HEK293 (cell line): ENCODE data around the gene ITGAX.

Experiments used
- CTCF ChIA-PET: fragments of 350-600 bp; formaldehyde crosslinking; extraction: SDS; loops from one replicate; lab custom pipeline; 2021; ENCODE audit warnings: antibody characterized with exemption; lab: Yijun Ruan, JAX
- POLR2A ChIA-PET: fragments of 300-600 bp; formaldehyde crosslinking; extraction: SDS; loops from one replicate; lab custom pipeline; 2020; ENCODE audit warnings: antibody characterized with exemption, inconsistent platforms; lab: Yijun Ruan, JAX
- H3K27ac ChIP-seq: fragments of 200-500 bp; sonication (Bioruptor generic); 2 replicates; pipeline ENCODE4 v1.5.1; 2014; ENCODE audit warnings: low read depth, low read length, control low read depth, inconsistent platforms; ENCODE audit errors: extremely low read depth
- H3K36me3 ChIP-seq, 2 experiments: fragments of 200-500 bp in 1 of 2; sonication (Bioruptor generic) in 1 of 2; 1 replicate in 1 of 2; 2 replicates in 1 of 2; pipeline ENCODE4 v1.5.1; 2014 to 2017; ENCODE audit warnings: inconsistent platforms in 2 of 2, low read length in 2 of 2; ENCODE audit not compliant: control insufficient read depth in 2 of 2, insufficient read depth in 1 of 2
- H3K4me1 ChIP-seq: fragments of 200-500 bp; sonication (Bioruptor generic); 2 replicates; pipeline ENCODE4 v1.5.1; 2014; ENCODE audit warnings: mild to moderate bottlenecking, low read length, inconsistent platforms; ENCODE audit not compliant: control insufficient read depth, insufficient read depth
- H3K4me3 ChIP-seq: 2 replicates; pipeline ENCODE4 v1.5.1; 2011; ENCODE audit warnings: low read depth, mild to moderate bottlenecking, control low read depth, low read length, moderate library complexity
- H3K9me3 ChIP-seq: fragments of 200-500 bp; sonication (Bioruptor generic); 2 replicates; pipeline ENCODE4 v1.5.1; 2014; ENCODE audit warnings: low read depth, low read length, inconsistent platforms; ENCODE audit not compliant: control insufficient read depth, insufficient read depth
- CTCF ChIP-seq: fragments of 450-650 bp; formaldehyde crosslinking; IDR thresholded peaks from 2 replicates; pipeline ENCODE4 v1.5.1; 2016; ENCODE audit warnings: missing biosample characterization, missing genetic modification characterization
- ELK4 ChIP-seq: IDR thresholded peaks from 2 replicates; pipeline ENCODE4 v1.6.1; 2011; ENCODE audit warnings: mild to moderate bottlenecking, low read depth, low read length, borderline replicate concordance
- FEZF1 ChIP-seq: fragments of 450-650 bp; formaldehyde crosslinking; IDR thresholded peaks from 2 replicates; pipeline ENCODE4 v1.5.1; 2016; ENCODE audit warnings: missing biosample characterization, missing genetic modification characterization
- GLIS2 ChIP-seq: fragments of 450-650 bp; formaldehyde crosslinking; IDR thresholded peaks from 2 replicates; pipeline ENCODE4 v1.5.1; 2016; ENCODE audit warnings: missing biosample characterization, missing genetic modification characterization
- HOXA7 ChIP-seq: sonication (generic); formaldehyde crosslinking; IDR thresholded peaks from 2 replicates; pipeline ENCODE4 v1.8.1; 2022; ENCODE audit warnings: missing genetic modification reagents, borderline replicate concordance
- HOXD13 ChIP-seq: sonication (generic); formaldehyde crosslinking; IDR thresholded peaks from 2 replicates; pipeline ENCODE4 v1.8.0; 2022; ENCODE audit warnings: missing genetic modification reagents, borderline replicate concordance
- INSM2 ChIP-seq: fragments of 450-650 bp; formaldehyde crosslinking; IDR thresholded peaks from 2 replicates; pipeline ENCODE4 v1.5.1; 2016; ENCODE audit warnings: missing biosample characterization, missing genetic modification characterization
- KLF1 ChIP-seq: fragments of 450-650 bp; formaldehyde crosslinking; IDR thresholded peaks from 2 replicates; pipeline ENCODE4 v1.5.1; 2016; ENCODE audit warnings: missing biosample characterization, missing genetic modification characterization
- KLF16 ChIP-seq: fragments of 450-650 bp; formaldehyde crosslinking; IDR thresholded peaks from 2 replicates; pipeline ENCODE4 v1.5.1; 2017; ENCODE audit warnings: missing biosample characterization, missing genetic modification characterization
- PBX3 ChIP-seq: sonication (generic); formaldehyde crosslinking; IDR thresholded peaks from 2 replicates; pipeline ENCODE4 v1.8.1; 2022; ENCODE audit warnings: mild to moderate bottlenecking, moderate library complexity, missing genetic modification reagents
- SCRT2 ChIP-seq: fragments of 450-650 bp; formaldehyde crosslinking; IDR thresholded peaks from 2 replicates; pipeline ENCODE4 v1.5.1; 2016; ENCODE audit warnings: missing biosample characterization, missing genetic modification characterization
- SETDB1 ChIP-seq: IDR thresholded peaks from one replicate; pipeline ENCODE4 v1.6.1; 2017; ENCODE audit warnings: mild to moderate bottlenecking, low read length, moderate library complexity, mixed read lengths; ENCODE audit not compliant: insufficient read length
- WT1 ChIP-seq: fragments of 450-650 bp; formaldehyde crosslinking; IDR thresholded peaks from 2 replicates; pipeline ENCODE4 v1.5.1; 2016; ENCODE audit warnings: missing biosample characterization, missing genetic modification characterization
- ZBTB44 ChIP-seq: fragments of 450-650 bp; IDR thresholded peaks from 2 replicates; pipeline ENCODE4 v1.5.1; 2018; ENCODE audit warnings: missing biosample characterization, mild to moderate bottlenecking, missing genetic modification characterization
- ZNF132 ChIP-seq: fragments of 450-650 bp; formaldehyde crosslinking; IDR thresholded peaks from 2 replicates; pipeline ENCODE4 v1.5.1; 2017; ENCODE audit warnings: missing biosample characterization, missing genetic modification characterization, borderline replicate concordance
- ZNF16 ChIP-seq: fragments of 450-650 bp; formaldehyde crosslinking; IDR thresholded peaks from 2 replicates; pipeline ENCODE4 v1.5.1; 2016; ENCODE audit warnings: low read depth, missing biosample characterization, missing genetic modification characterization
- ZNF174 ChIP-seq: fragments of 450-650 bp; formaldehyde crosslinking; IDR thresholded peaks from 2 replicates; pipeline ENCODE4 v1.5.0; 2017; ENCODE audit warnings: missing biosample characterization, mild to moderate bottlenecking, missing genetic modification characterization
- ZNF214 ChIP-seq: fragments of 450-650 bp; formaldehyde crosslinking; IDR thresholded peaks from 2 replicates; pipeline ENCODE4 v1.5.1; 2017; ENCODE audit warnings: missing biosample characterization, mild to moderate bottlenecking, missing genetic modification characterization, borderline replicate concordance
- ZNF292 ChIP-seq: fragments of 450-650 bp; formaldehyde crosslinking; IDR thresholded peaks from 2 replicates; pipeline ENCODE4 v1.5.1; 2016; ENCODE audit warnings: low read depth, missing biosample characterization, missing genetic modification characterization, borderline replicate concordance
- ZNF416 ChIP-seq: fragments of 450-650 bp; formaldehyde crosslinking; IDR thresholded peaks from 2 replicates; pipeline ENCODE4 v1.5.1; 2016; ENCODE audit warnings: missing biosample characterization, missing genetic modification characterization
- ZNF423 ChIP-seq: fragments of 450-650 bp; formaldehyde crosslinking; IDR thresholded peaks from 2 replicates; pipeline ENCODE4 v1.5.1; 2016; ENCODE audit warnings: missing biosample characterization, missing genetic modification characterization
- ZNF449 ChIP-seq: fragments of 450-650 bp; formaldehyde crosslinking; IDR thresholded peaks from 2 replicates; pipeline ENCODE4 v1.5.1; 2017; ENCODE audit warnings: missing biosample characterization, mild to moderate bottlenecking, missing genetic modification characterization, moderate library complexity
- ZNF624 ChIP-seq: fragments of 450-650 bp; formaldehyde crosslinking; IDR thresholded peaks from 2 replicates; pipeline ENCODE4 v1.5.1; 2017; ENCODE audit warnings: missing biosample characterization, missing genetic modification characterization
- ZNF76 ChIP-seq: fragments of 450-650 bp; formaldehyde crosslinking; IDR thresholded peaks from 2 replicates; pipeline ENCODE4; 2016; ENCODE audit warnings: low read depth, missing biosample characterization, missing genetic modification characterization, borderline replicate concordance
- ZXDB ChIP-seq: fragments of 450-650 bp; formaldehyde crosslinking; IDR thresholded peaks from 2 replicates; pipeline ENCODE4 v1.5.1; 2016; ENCODE audit warnings: missing biosample characterization, missing genetic modification characterization

The ITGAX gene

GRCh38 chr16:31410082-31410481, 55.1 kb downstream of the ITGAX start:
- Histone ChIP-seq H3K27ac (no peak overlapping the region), H3K9me3 (no peaks in the 10 kb centered on the region), H3K4me1 (no peaks in the 10 kb centered on the region), H3K36me3 (no peaks in the 10 kb centered on the region), H3K4me3 (no peak overlapping the region)
- no peak for TF ChIP-seq ZNF174
- TF ChIP-seq ZNF76 (tag by site-specific recombination) = no peak
- TF ChIP-seq GLIS2 (tag by site-specific recombination) = no peak
- TF ChIP-seq WT1 (tag by site-specific recombination) = no peak
- TF ChIP-seq ZNF292 = no peak
- no peak for TF ChIP-seq ZNF624 (tag by site-specific recombination)
- TF ChIP-seq ZNF416 (tag by site-specific recombination) = no peak
- TF ChIP-seq CTCF (tag by site-specific recombination) = no peak
- no peak for TF ChIP-seq SCRT2 (tag by site-specific recombination)
- TF ChIP-seq SETDB1 = no peak
- no peak for TF ChIP-seq KLF16 (tag by site-specific recombination)
- no peak for TF ChIP-seq KLF1 (tag by site-specific recombination)
- TF ChIP-seq HOXD13 (CRISPR knock-in tag) = no peak
- TF ChIP-seq ELK4 = no peak
- no peak for TF ChIP-seq ZNF132 (tag by site-specific recombination)
- no peak for TF ChIP-seq HOXA7
- no peak for TF ChIP-seq ZNF449 (tag by site-specific recombination)
- no peak for TF ChIP-seq INSM2 (tag by site-specific recombination)
- no peak for TF ChIP-seq ZNF423 (tag by site-specific recombination)
- POLR2A ChIA-PET = interaction anchor here (0.6 kb wide), 1 partner anchor 53 kb away, joined by 6 read pairs; no protein-coding TSS in a partner anchor
- CTCF ChIA-PET = interaction anchor here (0.6 kb wide), 1 partner anchor 112 kb away, joined by 4 read pairs; no protein-coding TSS in a partner anchor

GRCh38 chr16:31411024-31411844, 56.3 kb downstream of the ITGAX start:
- no peak overlapping the region for H3K4me3 ChIP-seq
- H3K27ac ChIP-seq = no peak overlapping the region
- ChIA-PET CTCF (interaction anchor here (0.8 kb wide), 1 partner anchor 28 kb away, joined by 3 read pairs; no protein-coding TSS in a partner anchor), POLR2A (no interaction called here)
- H3K36me3 ChIP-seq = no peaks in the 10 kb centered on the region
- H3K4me1 ChIP-seq = no peaks in the 10 kb centered on the region
- no peaks in the 10 kb centered on the region for H3K9me3 ChIP-seq
- TF ChIP-seq FEZF1 (tag by site-specific recombination) (no peak), ZNF16 (no peak), ZNF214 (tag by site-specific recombination) (no peak), PBX3 (CRISPR knock-in tag) (no peak), ZBTB44 (no peak), ZXDB (tag by site-specific recombination) (no peak)
